Activated naive CD4-positive, alpha-beta T cell treated with anti-CD3 and anti-CD28 coated beads for 36 hours (primary cell): ENCODE data around the gene TEAD1. TPM values are rescaled to one million over a fixed set of nuclear protein-coding genes. Genes with fewer than 3 reads are reported as not detected.

Experiments used
- CTCF ChIA-PET: fragments of 350-600 bp; sonication (Branson Sonifier 250); formaldehyde crosslinking; loops from one replicate; lab custom pipeline; 2021; ENCODE audit warnings: antibody characterized with exemption; lab: Charles Lee
- DNase-seq: peaks from one replicate; pipeline ENCODE4 v3.0.0-alpha.2; 2020
- H3K27ac Mint-ChIP-seq: one replicate; pipeline ENCODE4 v1.8.0; 2021; ENCODE audit warnings: mild to moderate bottlenecking, mixed read lengths
- H3K27me3 Mint-ChIP-seq: one replicate; pipeline ENCODE4 v1.8.0; 2021; ENCODE audit warnings: low read depth, mixed read lengths
- H3K36me3 Mint-ChIP-seq: one replicate; pipeline ENCODE4 v1.8.0; 2021; ENCODE audit warnings: low read depth, mixed read lengths
- H3K4me1 Mint-ChIP-seq: one replicate; pipeline ENCODE4 v1.8.0; 2021; ENCODE audit warnings: low read depth, mixed read lengths
- H3K4me3 Mint-ChIP-seq: one replicate; pipeline ENCODE4 v1.8.0; 2021; ENCODE audit warnings: mild to moderate bottlenecking, moderate library complexity, mixed read lengths
- H3K9me3 Mint-ChIP-seq: one replicate; pipeline ENCODE4 v1.8.0; 2021; ENCODE audit warnings: mixed read lengths
- intact Hi-C: fragments of 100-400 bp; cut with micrococcal nuclease; formaldehyde crosslinking; loops from one replicate; pipeline ENCODE4 v1.15.1; 2023
- total RNA-seq, 2 experiments: library from RNA; stranded (reverse); gene quantifications; one replicate each; pipeline ENCODE4 v1.2.3, GENCODE V29; 2021

Gene TEAD1
- total RNA-seq, 2 experiments from 2014 or later = 0.93 to 1.2 TPM

DNA sequence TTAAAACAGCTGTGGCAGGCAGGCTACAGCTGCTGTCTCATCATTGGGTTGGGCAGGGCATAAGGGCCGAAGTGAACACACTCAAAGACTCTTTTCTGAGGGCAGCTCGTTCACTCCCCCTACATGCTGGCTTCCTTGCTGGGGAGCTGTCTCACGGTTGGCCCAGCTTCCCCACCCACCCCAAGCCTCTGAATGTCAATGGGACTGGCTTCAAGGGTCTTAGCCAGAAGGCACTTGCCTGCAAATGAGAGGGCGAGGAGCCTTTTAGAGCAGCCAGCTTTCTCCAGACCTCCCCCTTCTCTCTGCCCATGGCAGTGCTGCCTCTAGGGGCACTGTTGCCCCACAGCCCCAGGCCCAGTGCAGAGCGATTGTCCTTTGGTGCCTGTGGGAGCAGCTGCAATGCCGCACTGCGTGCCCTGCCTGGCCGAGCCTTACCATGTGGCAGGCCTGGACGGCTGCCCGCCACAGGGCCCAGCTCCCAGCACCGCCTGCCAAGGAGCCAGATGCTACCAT lies 240.2 kb downstream of the TEAD1 start:
- Mint-ChIP-seq H3K36me3 (no peaks in the 10 kb centered on the region), H3K4me3 (no peak overlapping the region), H3K9me3 (no peaks in the 10 kb centered on the region), H3K27me3 (peaks cover 7% of the 10 kb centered on the region), H3K27ac (no peak overlapping the region), H3K4me1 (no peaks in the 10 kb centered on the region)
- CTCF ChIA-PET = interaction anchor here (0.5 to 1.8 kb wide), 8 partner anchors 8 to 583 kb away, joined by 3 to 6 read pairs (median 3); no protein-coding TSS in a partner anchor
- intact Hi-C loops = no loop called here
- DNase-seq = peak; percentile 21

DNA sequence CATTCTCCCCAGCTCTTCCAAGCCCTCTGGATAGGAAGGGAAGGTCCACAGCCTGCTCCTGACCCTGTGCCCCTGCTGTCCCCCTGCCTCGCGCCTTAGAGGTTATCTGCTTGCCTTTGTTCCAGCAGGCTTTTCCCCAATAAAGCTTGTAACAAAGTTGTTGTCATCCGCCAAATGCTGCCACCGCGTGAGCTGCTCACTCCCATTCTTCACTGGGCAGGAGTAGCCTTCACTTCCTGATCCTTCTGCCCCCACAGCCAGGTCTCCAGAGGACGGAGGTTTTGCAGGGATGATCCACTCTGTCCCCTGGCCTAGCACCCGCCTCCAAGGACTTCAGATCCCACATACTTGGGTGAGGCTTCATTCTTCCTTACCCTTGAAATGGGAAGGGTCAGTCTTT lies 240.9 kb downstream of the TEAD1 start:
- CTCF ChIA-PET = interaction anchor here (1.0 to 1.8 kb wide), 4 partner anchors 8 to 584 kb away, joined by 3 to 6 read pairs (median 3); no protein-coding TSS in a partner anchor
- H3K27ac Mint-ChIP-seq = no peak overlapping the region
- intact Hi-C loops = no loop called here
- no peaks in the 10 kb centered on the region for H3K4me1 Mint-ChIP-seq
- H3K9me3 Mint-ChIP-seq = no peaks in the 10 kb centered on the region
- no peak for DNase-seq
- H3K4me3 Mint-ChIP-seq = no peak overlapping the region
- H3K36me3 Mint-ChIP-seq = no peaks in the 10 kb centered on the region
- peaks cover 7% of the 10 kb centered on the region for H3K27me3 Mint-ChIP-seq

DNA sequence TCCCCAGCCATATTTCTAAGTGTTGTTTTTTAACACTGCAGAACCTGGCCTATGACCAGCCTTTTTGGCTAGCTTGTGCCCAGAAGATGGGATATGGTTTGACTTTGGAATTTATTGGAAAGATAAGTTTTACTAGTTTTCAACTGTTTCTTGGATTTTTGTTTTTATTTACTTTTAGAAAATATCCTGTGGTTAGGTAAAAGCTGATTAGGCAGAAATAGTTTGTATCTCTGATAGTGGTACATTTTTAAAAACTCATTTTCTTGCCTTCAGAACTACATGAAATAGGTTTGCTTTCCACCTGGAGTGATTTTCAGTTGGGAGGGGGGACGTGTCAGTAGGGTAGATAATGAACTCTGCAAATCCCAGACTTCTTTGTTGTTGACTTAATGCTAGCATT lies 243.6 kb downstream of the TEAD1 start:
- peaks cover 10% of the 10 kb centered on the region for H3K27me3 Mint-ChIP-seq
- H3K4me1 Mint-ChIP-seq = no peaks in the 10 kb centered on the region
- CTCF ChIA-PET = interaction anchor here (0.7 kb wide), 1 partner anchor 14 kb away, joined by 3 read pairs; no protein-coding TSS in a partner anchor
- no peak overlapping the region for H3K4me3 Mint-ChIP-seq
- no peak overlapping the region for H3K27ac Mint-ChIP-seq
- H3K9me3 Mint-ChIP-seq = no peaks in the 10 kb centered on the region
- DNase-seq = no peak
- no peaks in the 10 kb centered on the region for H3K36me3 Mint-ChIP-seq
- intact Hi-C loops = no loop called here

DNA sequence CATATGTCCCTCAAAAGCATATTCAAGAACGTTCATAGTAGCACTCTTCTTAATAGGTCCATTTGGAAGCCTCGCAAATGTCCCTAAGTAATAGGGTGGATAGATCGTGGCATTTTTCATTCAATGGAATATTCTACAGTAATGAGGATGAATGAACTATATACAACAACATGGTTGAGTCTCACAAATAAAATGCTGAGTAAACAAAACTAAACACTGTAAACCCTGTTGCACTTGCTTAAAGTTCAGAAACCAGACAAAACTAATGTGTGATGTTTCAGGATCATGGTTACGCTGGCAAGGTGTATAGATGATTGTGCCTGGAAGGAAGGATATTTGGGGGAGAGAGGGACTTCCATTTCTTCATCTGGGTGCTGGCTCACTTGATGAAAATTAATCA lies 244.4 kb downstream of the TEAD1 start:
- intact Hi-C loops = no loop called here
- CTCF ChIA-PET = no interaction called here
- no peaks in the 10 kb centered on the region for H3K36me3 Mint-ChIP-seq
- H3K9me3 Mint-ChIP-seq = no peaks in the 10 kb centered on the region
- H3K4me3 Mint-ChIP-seq = no peak overlapping the region
- H3K27ac Mint-ChIP-seq = no peak overlapping the region
- DNase-seq = no peak
- peaks cover 10% of the 10 kb centered on the region for H3K27me3 Mint-ChIP-seq
- H3K4me1 Mint-ChIP-seq = no peaks in the 10 kb centered on the region

DNA sequence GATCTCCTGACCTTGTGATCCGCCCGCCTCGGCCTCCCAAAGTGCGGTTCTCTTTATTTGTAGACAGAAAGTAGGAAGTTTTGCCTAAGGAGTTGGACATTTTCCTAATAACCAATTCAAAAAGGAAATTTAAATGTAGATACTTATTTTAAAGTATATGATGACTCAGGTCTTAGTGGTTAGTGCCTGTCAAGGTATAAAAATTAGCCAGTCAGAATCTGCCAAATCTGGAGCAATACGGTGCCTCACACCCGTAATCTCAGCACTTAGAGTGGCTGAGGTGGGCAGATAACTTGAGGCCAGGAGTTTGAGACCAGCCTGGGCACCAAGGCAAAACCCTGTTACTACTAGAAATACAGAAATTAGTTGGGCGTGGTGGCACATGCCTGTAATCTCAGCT lies 248.2 kb downstream of the TEAD1 start:
- intact Hi-C loops = no loop called here
- no peaks in the 10 kb centered on the region for H3K4me1 Mint-ChIP-seq

DNA sequence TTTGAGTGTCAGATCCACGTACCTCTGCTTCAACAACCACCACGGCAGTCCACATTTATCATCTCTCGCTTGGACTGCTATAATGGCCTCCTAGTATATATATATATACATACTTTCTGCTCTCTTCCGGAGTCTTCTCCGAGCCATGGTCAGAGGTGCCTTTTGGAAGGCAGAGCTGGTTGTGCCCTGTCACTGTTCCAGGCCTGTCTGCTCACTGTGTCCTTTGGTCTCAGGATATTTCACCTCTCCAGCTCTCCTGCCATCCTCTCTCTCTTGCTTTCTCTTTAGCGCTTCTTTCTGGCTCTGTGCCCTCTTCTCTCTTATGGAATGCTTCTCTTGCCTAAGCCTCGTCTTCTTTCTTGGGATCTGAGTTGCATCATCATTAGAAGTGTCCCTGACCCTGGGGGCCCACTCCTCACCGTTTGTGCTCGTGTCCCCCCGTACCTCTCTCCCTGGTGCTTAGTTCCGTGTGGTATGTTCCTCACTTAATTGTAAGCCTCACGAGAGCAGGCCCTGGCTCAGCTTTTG lies 248.8 kb downstream of the TEAD1 start:
- no peak overlapping the region for H3K27ac Mint-ChIP-seq
- CTCF ChIA-PET = interaction anchor here (1.0 kb wide), 1 partner anchor 9 kb away, joined by 6 read pairs; no protein-coding TSS in a partner anchor
- peaks cover 4% of the 10 kb centered on the region for H3K27me3 Mint-ChIP-seq
- H3K36me3 Mint-ChIP-seq = no peaks in the 10 kb centered on the region
- intact Hi-C loops = no loop called here
- DNase-seq = no peak
- no peak overlapping the region for H3K4me3 Mint-ChIP-seq
- H3K4me1 Mint-ChIP-seq = no peaks in the 10 kb centered on the region
- no peaks in the 10 kb centered on the region for H3K9me3 Mint-ChIP-seq

More for the DNA sequence above, 248.2 kb downstream of the TEAD1 start:
- Mint-ChIP-seq H3K27ac (no peak overlapping the region), H3K36me3 (no peaks in the 10 kb centered on the region), H3K9me3 (no peaks in the 10 kb centered on the region), H3K27me3 (peaks cover 4% of the 10 kb centered on the region), H3K4me3 (no peak overlapping the region)
- no peak for DNase-seq
- CTCF ChIA-PET = interaction anchor here (0.7 to 1.0 kb wide), 2 partner anchors 8 to 415 kb away, joined by 5 to 6 read pairs; no protein-coding TSS in a partner anchor

DNA sequence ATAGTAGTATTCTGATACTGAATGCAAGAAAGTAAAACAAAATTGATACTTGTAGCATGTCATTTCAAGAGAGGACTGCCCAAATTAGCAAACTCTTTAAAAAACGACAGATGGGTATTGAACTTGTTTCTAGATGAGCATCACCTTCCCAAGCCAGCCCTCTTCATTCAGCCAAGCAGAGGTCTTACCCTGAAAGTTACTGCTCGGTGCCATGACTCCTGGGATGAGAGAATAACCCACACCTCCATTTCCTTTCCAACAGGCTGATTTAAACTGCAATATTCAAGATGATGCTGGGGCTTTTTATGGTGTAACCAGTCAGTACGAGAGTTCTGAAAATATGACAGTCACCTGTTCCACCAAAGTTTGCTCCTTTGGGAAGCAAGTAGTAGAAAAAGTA lies 250.4 kb downstream of the TEAD1 start:
- CTCF ChIA-PET = no interaction called here
- DNase-seq = no peak

DNA sequence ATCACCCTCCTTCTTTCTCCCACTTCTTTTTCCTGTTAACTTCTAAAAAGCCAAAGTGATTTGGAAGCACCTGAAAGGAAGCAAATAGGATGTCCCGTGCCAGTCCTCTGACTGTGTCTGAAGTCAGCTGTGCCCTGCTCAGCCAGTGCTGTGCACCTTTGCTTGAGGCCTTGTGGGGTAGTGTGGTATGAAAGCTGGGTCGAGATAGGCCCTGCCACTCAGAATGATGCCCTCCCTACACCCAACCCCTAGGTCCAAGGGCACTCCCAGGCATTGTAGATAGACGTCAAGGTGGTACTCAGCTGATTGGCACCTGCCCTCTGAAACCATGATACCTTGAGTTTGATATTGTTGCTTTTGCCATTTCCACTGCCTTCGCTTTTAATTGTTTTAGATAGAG lies 251.3 kb downstream of the TEAD1 start:
- no peaks in the 10 kb centered on the region for H3K4me1 Mint-ChIP-seq
- H3K36me3 Mint-ChIP-seq = no peaks in the 10 kb centered on the region
- DNase-seq = no peak
- H3K4me3 Mint-ChIP-seq = no peak overlapping the region
- intact Hi-C loops = no loop called here
- no peaks in the 10 kb centered on the region for H3K9me3 Mint-ChIP-seq
- peaks cover 2% of the 10 kb centered on the region for H3K27me3 Mint-ChIP-seq
- CTCF ChIA-PET = no interaction called here
- no peak overlapping the region for H3K27ac Mint-ChIP-seq

More for the DNA sequence above, 250.4 kb downstream of the TEAD1 start:
- Mint-ChIP-seq H3K36me3 (no peaks in the 10 kb centered on the region), H3K4me3 (no peak overlapping the region), H3K4me1 (no peaks in the 10 kb centered on the region), H3K27ac (no peak overlapping the region), H3K27me3 (peaks cover 5% of the 10 kb centered on the region), H3K9me3 (no peaks in the 10 kb centered on the region)
- intact Hi-C loops = no loop called here

DNA sequence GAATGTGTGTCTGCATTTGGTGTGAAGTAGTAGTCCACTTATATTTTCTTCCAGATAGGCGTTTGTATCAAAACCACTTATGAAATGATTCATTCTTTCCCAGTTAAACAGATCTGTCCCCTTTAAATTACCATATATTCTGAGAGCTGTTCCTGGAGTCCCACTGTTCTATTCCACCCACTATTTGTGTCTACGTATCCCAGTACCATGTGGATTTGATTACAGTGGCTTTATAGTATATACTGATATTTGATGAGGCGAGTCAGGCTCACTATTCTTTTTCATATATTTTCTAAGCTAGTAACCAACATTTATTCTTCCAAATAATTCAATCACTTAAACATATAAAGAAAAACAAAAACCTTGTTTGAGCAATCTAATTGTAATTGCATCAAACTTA lies 253.0 kb downstream of the TEAD1 start:
- Mint-ChIP-seq H3K36me3 (no peaks in the 10 kb centered on the region), H3K9me3 (no peaks in the 10 kb centered on the region), H3K4me3 (no peak overlapping the region), H3K27me3 (peaks cover 2% of the 10 kb centered on the region), H3K27ac (no peak overlapping the region), H3K4me1 (no peaks in the 10 kb centered on the region)
- intact Hi-C loops = no loop called here
- CTCF ChIA-PET = no interaction called here
- DNase-seq = no peak

DNA sequence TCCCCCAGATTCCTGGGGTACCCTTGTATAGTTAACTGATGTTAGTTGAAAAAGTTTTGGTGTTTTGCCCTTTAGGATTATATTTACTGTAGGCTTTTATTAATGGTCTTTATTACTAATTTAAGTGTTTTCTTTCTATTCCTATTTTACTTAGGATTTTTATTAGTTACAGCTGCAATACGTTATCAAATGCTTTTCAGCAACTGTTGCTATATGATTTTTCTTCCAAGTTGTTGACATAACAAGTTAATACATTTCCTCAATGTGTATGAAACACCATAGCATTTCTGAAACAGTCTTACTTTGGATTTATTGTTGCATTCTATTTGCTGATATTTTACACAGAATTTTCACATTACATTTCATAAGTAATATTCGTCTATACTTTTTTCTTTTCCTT lies 253.7 kb downstream of the TEAD1 start:
- Mint-ChIP-seq H3K36me3 (no peaks in the 10 kb centered on the region), H3K27ac (no peak overlapping the region), H3K4me3 (no peak overlapping the region), H3K27me3 (peaks cover 2% of the 10 kb centered on the region), H3K4me1 (no peaks in the 10 kb centered on the region), H3K9me3 (no peaks in the 10 kb centered on the region)
- no peak for DNase-seq
- intact Hi-C loops = no loop called here
- CTCF ChIA-PET = no interaction called here

DNA sequence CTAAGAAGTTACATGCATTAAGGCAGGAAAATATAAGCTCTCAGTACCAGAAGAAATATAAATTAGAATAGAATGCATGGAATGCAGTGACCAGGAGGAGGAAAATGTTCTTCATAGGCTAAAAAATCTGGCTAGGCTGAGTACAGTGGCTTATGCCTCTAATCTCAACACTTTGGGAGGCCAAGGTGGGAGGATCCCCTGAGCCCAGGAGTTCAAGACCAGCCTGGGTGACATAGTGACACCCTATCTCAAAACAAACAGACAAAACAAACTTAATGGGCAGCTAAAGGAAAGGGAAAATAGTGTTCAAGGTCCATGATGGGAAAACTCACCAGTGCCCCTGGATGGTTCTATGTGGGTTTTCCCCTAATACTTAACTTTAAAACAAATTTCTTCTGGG lies 256.6 kb downstream of the TEAD1 start:
- Mint-ChIP-seq H3K27me3 (peaks cover 2% of the 10 kb centered on the region), H3K4me3 (no peak overlapping the region), H3K9me3 (no peaks in the 10 kb centered on the region), H3K27ac (no peak overlapping the region), H3K4me1 (no peaks in the 10 kb centered on the region), H3K36me3 (no peaks in the 10 kb centered on the region)
- CTCF ChIA-PET = interaction anchor here (0.6 kb wide), 2 partner anchors 33 to 49 kb away, joined by 3 read pairs; no protein-coding TSS in a partner anchor
- intact Hi-C loops = no loop called here
- no peak for DNase-seq

DNA sequence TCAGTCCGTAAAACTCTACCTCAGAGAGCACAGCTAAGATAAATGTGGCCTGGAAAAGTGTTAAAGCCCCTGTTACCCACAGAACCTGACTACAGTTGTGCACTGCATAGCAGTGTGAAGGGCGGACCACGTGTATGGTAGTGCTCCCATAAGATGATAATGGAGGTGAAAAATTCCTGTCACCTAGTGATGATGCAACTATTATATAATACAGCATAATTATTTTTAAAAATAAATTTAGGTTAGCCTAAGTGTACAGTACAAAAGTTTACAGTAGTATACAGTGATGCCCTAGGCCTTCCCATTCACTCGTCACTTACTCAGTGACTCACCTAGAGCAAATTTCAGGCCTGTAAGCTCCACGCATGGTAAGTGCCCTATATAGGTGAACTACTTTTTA lies 258.3 kb downstream of the TEAD1 start:
- Mint-ChIP-seq H3K36me3 (no peaks in the 10 kb centered on the region), H3K4me3 (no peak overlapping the region), H3K27ac (no peak overlapping the region), H3K27me3 (peaks cover 2% of the 10 kb centered on the region), H3K4me1 (no peaks in the 10 kb centered on the region), H3K9me3 (no peaks in the 10 kb centered on the region)
- CTCF ChIA-PET = no interaction called here
- intact Hi-C loops = no loop called here
- DNase-seq = no peak

DNA sequence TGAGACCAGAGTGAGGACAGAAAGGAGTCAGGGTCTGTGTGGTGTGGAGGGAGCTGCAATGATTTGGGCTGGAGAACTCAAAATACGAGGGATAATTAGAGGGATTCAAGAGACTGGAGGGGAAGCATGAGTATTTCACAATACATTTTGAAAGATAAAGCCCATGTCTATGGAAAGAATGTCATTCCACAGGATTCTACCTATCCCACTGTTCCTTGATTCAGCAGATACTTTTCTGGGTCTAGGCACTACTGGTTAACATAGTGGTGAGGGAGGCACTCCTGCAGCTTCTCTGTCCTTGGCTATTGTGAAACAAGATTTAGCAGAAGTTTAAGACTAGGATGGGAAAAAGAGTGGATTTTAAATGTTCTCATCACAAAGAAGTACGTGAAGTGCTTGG lies 262.0 kb downstream of the TEAD1 start:
- no peaks in the 10 kb centered on the region for H3K36me3 Mint-ChIP-seq
- CTCF ChIA-PET = no interaction called here
- no peak overlapping the region for H3K4me3 Mint-ChIP-seq
- H3K27ac Mint-ChIP-seq = no peak overlapping the region
- peaks cover 8% of the 10 kb centered on the region for H3K27me3 Mint-ChIP-seq
- no peak for DNase-seq
- no peaks in the 10 kb centered on the region for H3K9me3 Mint-ChIP-seq
- intact Hi-C loops = no loop called here
- H3K4me1 Mint-ChIP-seq = no peaks in the 10 kb centered on the region
